Mucosa of stomach (tissue), 1 donor: ENCODE data around the gene EIF4E2.
"Not testable (repeated sequence)": the region's sequence is repeated elsewhere in the genome, so short reads cannot be mapped to it uniquely, and the experiment has no call there.

Source experiments
- H3K27me3 ChIP-seq: one replicate; pipeline ENCODE4 v1.7.0; 2013; ENCODE audit warnings: mild to moderate bottlenecking, low read length; ENCODE audit not compliant: control insufficient read depth, insufficient read depth
- H3K36me3 ChIP-seq: one replicate; pipeline ENCODE4 v1.7.0; 2013; ENCODE audit warnings: low read length; ENCODE audit not compliant: control insufficient read depth, insufficient read depth
- H3K4me1 ChIP-seq: one replicate; pipeline ENCODE4 v1.7.0; 2013; ENCODE audit warnings: mild to moderate bottlenecking, low read length; ENCODE audit not compliant: control insufficient read depth, insufficient read depth
- H3K4me3 ChIP-seq: one replicate; pipeline ENCODE4 v1.7.0; 2013; ENCODE audit warnings: low read length
- H3K9ac ChIP-seq: one replicate; pipeline ENCODE4 v1.7.0; 2013; ENCODE audit warnings: mild to moderate bottlenecking, low read length, moderate library complexity
- H3K9me3 ChIP-seq: one replicate; pipeline ENCODE4 v1.7.0; 2013; ENCODE audit warnings: mild to moderate bottlenecking, low read length, moderate library complexity; ENCODE audit not compliant: control insufficient read depth
- donor health status: Pancreatic carcinoma.

The EIF4E2 gene

GRCh38 chr2:232523682-232524597 is 26.5 kb upstream of the EIF4E2 start:
- Histone ChIP-seq H3K4me3 (no peak overlapping the region), H3K9ac (no peak overlapping the region), H3K9me3 (no peaks in the 10 kb centered on the region), H3K4me1 (peaks cover 12% of the 10 kb centered on the region), H3K36me3 (no peaks in the 10 kb centered on the region), H3K27me3 (peaks cover 50% of the 10 kb centered on the region)

- Histone ChIP-seq H3K9me3 (no peaks in the 10 kb centered on the region), H3K4me3 (no peak overlapping the region), H3K27me3 (peaks cover 50% of the 10 kb centered on the region), H3K4me1 (peaks cover 12% of the 10 kb centered on the region), H3K36me3 (no peaks in the 10 kb centered on the region), H3K9ac (no peak overlapping the region)
These were observed 25.7 kb upstream of the EIF4E2 start for GRCh38 chr2:232524771-232525170.

GRCh38 chr2:232525199-232525598 is 25.3 kb upstream of the EIF4E2 start:
- H3K27me3 ChIP-seq = peaks cover 50% of the 10 kb centered on the region
- H3K9ac ChIP-seq = no peak overlapping the region
- no peak overlapping the region for H3K4me3 ChIP-seq
- H3K9me3 ChIP-seq = no peaks in the 10 kb centered on the region
- peaks cover 12% of the 10 kb centered on the region for H3K4me1 ChIP-seq
- H3K36me3 ChIP-seq = no peaks in the 10 kb centered on the region

GRCh38 chr2:232525791-232526371 is 24.6 kb upstream of the EIF4E2 start, which contains the start of gene CHRND:
Gene CHRND, plus strand, starts transcription at chr2:232526160. Its CDS starts 56 bp downstream, at chr2:232526216.
- Histone ChIP-seq H3K4me1 (peaks cover 12% of the 10 kb centered on the region), H3K36me3 (no peaks in the 10 kb centered on the region), H3K4me3 (no peak within 1 kb of the TSS), H3K27me3 (peaks cover 49% of the 10 kb centered on the region), H3K9ac (no peak within 1 kb of the TSS), H3K9me3 (no peaks in the 10 kb centered on the region)

- H3K36me3 ChIP-seq = no peaks in the 10 kb centered on the region
- peaks cover 44% of the 10 kb centered on the region for H3K27me3 ChIP-seq
- no peak overlapping the region for H3K4me3 ChIP-seq
- peaks cover 12% of the 10 kb centered on the region for H3K4me1 ChIP-seq
- no peaks in the 10 kb centered on the region for H3K9me3 ChIP-seq
- H3K9ac ChIP-seq = no peak overlapping the region
These were observed 24.0 kb upstream of the EIF4E2 start for GRCh38 chr2:232526372-232526941.

DNA sequence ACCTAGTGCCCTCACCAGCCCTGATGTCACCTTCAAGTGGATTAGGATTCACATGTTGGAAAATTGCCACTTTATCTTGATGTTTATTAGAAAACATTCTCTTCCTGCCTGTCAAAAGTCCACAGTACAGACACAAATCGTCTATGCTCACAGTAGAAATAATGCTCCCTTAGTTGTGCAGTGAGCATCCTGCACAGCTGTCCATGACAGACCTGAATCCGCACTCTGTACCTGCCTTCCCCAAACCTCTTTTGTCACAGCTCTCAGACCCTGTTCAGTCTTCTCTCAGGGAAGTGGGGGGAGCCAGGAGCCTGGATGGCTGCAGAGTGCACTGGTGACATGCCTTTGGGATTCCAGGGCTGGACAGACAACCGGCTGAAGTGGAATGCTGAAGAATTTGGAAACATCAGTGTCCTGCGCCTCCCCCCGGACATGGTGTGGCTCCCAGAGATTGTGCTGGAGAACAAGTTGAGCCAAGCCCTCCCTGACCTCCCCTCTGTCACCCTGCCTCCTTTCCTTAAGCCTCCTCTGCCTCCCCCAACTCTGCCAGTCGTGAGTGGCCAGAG is 22.5 kb upstream of the EIF4E2 start:
- no peak overlapping the region for H3K4me3 ChIP-seq
- H3K27me3 ChIP-seq = peaks cover 30% of the 10 kb centered on the region
- H3K36me3 ChIP-seq = no peaks in the 10 kb centered on the region
- H3K9me3 ChIP-seq = no peaks in the 10 kb centered on the region
- no peak overlapping the region for H3K9ac ChIP-seq
- H3K4me1 ChIP-seq = peaks cover 9% of the 10 kb centered on the region

- no peak overlapping the region for H3K4me3 ChIP-seq
- peaks cover 20% of the 10 kb centered on the region for H3K27me3 ChIP-seq
- no peaks in the 10 kb centered on the region for H3K9me3 ChIP-seq
- no peaks in the 10 kb centered on the region for H3K36me3 ChIP-seq
- H3K9ac ChIP-seq = no peak overlapping the region
- H3K4me1 ChIP-seq = peaks cover 6% of the 10 kb centered on the region
These were observed 21.6 kb upstream of the EIF4E2 start for GRCh38 chr2:232528746-232529460.

- peaks cover 10% of the 10 kb centered on the region for H3K27me3 ChIP-seq
- H3K36me3 ChIP-seq = no peaks in the 10 kb centered on the region
- H3K9me3 ChIP-seq = no peaks in the 10 kb centered on the region
- H3K4me3 ChIP-seq = no peak overlapping the region
- no peaks in the 10 kb centered on the region for H3K4me1 ChIP-seq
- H3K9ac ChIP-seq = no peak overlapping the region
These were observed 20.5 kb upstream of the EIF4E2 start for GRCh38 chr2:232529806-232530547.

DNA sequence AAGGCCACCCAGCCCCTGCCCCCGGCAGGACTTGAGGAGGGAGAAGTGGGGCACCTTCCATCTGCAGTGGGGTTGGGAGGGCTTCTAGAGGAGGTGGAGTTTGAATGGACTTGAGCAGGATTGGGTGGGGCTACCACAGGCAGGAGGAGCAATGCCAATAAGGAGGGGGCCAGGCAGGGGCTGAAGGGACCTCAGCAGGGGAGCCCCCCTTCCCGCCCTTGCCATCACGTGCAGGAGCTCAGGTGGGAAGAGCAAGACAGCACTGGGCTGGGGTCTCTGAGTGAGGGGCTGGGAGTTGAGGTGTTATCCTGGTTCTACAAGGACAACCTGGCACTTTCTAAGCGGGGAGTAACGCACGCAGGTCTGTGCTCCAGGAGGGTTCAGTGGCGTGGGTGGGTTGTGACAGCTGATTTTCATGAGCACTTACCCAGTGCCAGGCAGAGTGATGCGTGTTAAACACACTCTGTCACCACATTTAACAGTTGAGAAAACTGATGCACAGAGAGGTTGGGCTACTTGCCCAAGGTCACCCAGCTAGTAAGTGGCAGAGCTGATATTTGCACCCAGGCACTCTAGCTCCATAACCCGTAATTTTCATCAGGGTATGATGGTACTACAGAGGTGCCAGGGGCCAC is 19.7 kb upstream of the EIF4E2 start:
- Histone ChIP-seq H3K9me3 (no peaks in the 10 kb centered on the region), H3K4me1 (no peaks in the 10 kb centered on the region), H3K4me3 (no peak overlapping the region), H3K27me3 (peaks cover 3% of the 10 kb centered on the region), H3K36me3 (no peaks in the 10 kb centered on the region), H3K9ac (no peak overlapping the region)

DNA sequence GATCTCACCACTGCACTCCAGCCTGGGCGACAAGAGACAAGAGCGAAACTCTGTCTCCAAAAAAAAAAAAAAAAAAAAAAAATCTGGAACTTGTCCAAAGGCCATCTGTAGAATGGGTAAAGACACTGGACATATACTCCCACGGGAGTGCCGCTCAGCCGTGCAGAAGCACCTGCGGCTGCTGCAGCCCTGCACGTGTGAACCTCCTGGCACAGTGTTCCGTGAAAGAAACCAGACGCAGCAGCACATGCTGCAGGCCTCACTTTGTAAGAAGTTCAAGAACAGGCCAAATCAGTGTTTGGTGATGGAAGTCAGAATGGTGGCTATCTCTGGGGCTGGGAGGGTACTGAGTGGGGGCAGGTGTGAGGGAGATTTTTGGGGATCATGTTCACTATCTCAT is 18.1 kb upstream of the EIF4E2 start:
- no peak overlapping the region for H3K9ac ChIP-seq

GRCh38 chr2:232532821-232533220 is 17.7 kb upstream of the EIF4E2 start:
- H3K27me3 ChIP-seq, H3K4me3 ChIP-seq, H3K36me3 ChIP-seq, H3K4me1 ChIP-seq, H3K9me3 ChIP-seq, H3K9ac ChIP-seq: not testable (repeated sequence)

More for the DNA sequence above, 18.1 kb upstream of the EIF4E2 start:
- Histone ChIP-seq H3K4me1 (peaks cover 6% of the 10 kb centered on the region), H3K4me3 (no peak overlapping the region), H3K27me3 (no peaks in the 10 kb centered on the region), H3K9me3 (no peaks in the 10 kb centered on the region), H3K36me3 (no peaks in the 10 kb centered on the region)
